Amniotic stem cell (primary cell): ENCODE results near the gene RAB12.
"Not testable (repeated sequence)": the region's sequence is repeated elsewhere in the genome, so short reads cannot be mapped to it uniquely, and the experiment has no call there.

Experiments
- DNase-seq: peaks from one replicate; lab custom pipeline; 2025; lab: John Stamatoyannopoulos, UW

Gene RAB12

DNA sequence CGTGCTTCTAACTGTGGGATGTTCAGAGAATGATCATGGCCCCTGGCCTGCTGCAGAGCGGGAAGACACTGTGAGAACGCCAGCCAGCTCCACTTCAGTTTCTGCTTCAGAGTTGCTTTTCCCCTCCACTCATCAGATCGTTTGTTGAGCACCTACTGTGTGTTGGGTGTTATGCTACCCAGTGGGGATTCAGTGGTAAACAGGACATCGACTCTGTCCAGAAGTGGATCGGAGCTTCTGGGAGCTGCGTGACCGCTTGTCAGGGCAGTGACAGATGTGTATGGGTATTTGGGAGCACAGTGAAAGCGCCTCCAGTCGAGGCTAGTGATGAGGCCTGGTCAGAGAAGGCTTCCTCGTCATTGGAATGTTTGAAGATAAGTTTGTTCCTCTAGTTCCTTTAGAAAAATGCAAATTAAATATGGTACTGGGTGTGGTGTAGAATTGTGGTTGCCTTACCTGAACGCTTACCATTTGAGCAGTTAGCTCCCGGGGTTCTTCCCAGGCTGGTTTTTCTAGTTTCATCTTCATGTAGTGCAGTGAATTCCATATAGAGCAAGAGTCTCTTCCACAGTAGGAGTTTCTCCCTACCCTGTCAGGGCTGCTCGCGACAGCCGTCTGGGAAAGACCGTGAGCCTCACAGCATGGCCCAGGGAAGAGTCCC, 2.8 kb downstream of the RAB12 start:
- DNase-seq: no peak

DNA sequence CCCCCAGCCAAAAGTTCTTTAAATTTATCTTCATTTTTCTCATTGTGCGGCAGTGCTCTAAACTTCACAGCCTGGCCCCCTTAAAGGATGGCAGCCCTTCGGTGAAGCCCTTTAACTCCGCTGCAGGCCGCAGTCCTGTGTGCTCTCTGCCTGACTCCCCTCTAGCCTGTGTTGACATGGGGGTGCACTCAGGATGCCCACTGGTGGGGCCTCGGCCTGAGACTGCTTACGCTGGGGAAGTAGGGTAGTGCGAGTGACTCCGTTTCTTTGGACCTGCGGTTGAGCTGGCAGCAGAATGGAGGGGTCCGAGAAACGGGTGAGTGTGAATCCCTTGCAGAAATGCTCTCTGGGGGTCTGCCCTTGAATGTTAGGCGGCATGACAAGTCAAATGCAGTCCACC, 5.6 kb downstream of the RAB12 start:
- DNase-seq: no peak

DNA sequence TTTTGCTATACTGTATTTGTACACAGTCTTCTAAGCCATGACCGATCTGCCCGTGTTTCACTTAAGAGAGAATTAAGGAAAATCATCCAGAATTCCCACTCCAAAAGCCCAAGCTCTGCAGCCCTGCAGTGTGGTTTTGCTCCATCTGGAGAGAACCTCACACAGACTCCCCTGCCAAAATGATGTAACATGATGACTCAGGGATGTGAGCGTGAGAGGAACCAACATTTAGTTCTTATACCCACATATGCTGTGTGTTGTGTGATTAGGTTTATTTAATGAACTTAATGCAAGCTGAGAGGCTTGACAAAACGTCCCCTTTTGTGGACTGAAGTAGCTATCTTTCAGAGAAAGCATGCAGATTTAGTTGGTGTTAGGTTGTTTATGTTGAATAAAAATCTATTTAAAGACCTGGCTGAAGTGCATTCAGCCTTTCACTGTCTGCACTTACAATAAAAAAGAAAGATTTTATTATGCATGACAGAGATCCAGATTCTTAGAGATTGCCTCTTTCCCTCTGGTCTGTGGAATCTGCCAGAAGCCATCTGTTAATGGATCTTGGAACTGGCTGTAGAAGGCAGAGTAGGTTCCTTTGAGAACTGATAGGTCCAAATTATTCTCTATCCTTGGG, 6.3 kb downstream of the RAB12 start:
- DNase-seq: peak; percentile 69

GRCh38 chr18:8616028-8616401, 6.8 kb downstream of the RAB12 start:
- DNase-seq: no peak

- no peak for DNase-seq
Observed at GRCh38 chr18:8617907-8618306, 8.7 kb downstream of the RAB12 start.

DNA sequence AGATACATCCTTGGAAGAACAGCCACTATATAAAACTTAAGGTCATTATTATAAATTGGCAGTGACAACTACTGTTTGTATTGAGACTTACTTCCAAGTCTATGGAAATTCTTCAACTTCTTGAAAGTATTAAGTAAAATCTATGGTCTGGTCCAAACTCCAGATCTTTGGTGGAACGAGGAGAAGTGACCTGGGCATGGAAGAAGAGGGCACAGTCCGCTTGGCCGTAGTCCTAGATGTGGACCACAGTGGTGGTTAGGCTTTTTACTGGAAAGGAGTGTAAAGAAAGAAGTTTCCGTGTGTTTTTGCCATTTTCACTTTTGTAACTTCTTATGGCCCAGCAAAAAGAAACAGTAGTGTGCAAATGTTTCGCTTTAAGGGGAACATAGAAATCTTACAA, 9.8 kb downstream of the RAB12 start:
- DNase-seq: no peak

- no peak for DNase-seq
Observed at GRCh38 chr18:8619835-8620577, 10.8 kb downstream of the RAB12 start.

DNA sequence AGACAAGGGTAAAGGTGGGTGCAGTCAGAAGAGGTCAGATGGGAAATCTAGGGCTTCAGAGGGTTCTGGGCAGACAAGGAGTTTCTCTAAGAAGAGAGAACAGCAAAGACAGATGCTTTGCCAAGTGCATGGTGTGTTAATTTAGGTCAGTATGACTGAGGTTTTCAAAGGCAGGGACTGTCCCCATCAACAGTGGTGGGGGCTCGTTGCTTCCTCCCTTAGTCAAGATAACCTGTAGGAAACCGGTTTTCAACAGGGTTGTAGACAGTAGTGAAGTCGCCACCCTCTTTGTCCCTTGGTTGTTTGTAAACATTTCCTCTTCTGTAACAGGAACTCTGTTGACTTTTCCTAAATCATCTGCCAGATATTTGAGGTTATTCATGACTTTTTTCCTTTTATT, 11.6 kb downstream of the RAB12 start:
- DNase-seq: no peak

DNA sequence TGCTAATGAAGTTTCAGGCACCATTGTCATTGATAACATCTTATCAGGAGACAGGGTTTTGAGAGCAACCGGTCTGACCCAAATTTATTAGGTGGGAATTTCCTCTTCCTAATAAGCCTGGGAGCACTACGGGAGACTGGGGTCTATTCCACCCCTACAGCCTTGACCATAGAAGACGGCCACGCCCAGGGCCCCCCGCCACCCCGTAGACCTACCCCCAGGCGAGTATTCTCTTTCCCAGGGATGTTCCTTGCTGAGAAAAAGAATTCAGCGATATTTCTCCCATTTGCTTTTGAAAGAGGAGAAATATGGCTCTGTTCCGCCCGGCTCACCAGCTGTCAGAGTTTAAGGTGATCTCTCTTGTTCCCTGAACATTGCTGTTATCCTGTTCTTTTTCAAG, 13.4 kb downstream of the RAB12 start:
- DNase-seq: not testable (repeated sequence)

- no peak for DNase-seq
Observed at GRCh38 chr18:8623549-8624106, 14.4 kb downstream of the RAB12 start.

DNA sequence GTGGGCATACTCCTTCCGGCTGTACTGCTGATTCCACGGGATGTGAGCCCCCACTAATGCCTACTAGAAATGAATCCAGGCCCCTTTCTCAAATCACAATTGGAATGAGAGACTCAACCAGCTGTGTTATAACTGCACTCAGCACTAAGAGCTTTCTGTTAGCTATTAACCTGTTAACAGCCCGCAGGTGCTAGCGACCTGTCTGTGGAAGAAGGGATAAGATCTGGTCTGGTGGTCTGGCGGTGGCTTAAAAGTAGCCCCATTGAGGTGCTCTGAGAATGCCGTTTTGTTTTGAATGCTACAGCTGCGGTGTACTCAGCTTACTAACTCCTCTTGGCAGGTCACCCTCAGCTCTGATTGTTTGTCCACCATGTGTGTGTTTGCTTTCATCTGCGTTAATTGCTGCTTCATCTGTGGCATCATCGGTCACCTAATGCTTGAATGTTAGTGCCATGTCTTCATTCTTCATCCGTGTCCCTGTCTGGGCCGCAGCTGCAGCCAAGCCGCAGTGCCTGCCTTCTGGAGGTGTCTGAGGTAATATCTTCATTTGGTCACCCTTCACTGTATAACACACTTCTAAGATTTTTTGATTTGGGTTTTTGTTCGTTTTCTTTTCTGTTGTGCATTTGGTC, 16.3 kb downstream of the RAB12 start:
- no peak for DNase-seq

- DNase-seq: no peak
Observed at GRCh38 chr18:8626414-8627106, 17.3 kb downstream of the RAB12 start.

GRCh38 chr18:8627107-8627472, 17.9 kb downstream of the RAB12 start:
- no peak for DNase-seq

DNA sequence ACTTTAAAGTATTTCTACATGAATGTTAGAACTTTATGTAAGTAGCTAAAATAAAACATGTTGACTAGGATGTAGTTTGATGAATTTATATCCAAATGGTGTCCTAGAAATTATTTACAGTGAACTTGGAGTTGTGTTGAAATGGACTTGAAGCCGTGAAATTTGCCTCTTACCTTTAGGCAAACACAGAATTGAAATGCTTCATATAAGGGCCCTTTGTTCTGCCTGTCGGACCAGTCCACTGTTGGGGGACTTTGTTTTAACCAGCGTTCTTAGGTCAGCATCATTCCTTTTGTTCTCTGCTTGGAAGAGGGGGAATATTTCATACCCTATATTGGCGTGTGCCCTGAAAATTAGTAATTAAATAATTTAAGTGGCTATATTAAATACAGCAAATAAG, 18.3 kb downstream of the RAB12 start:
- no peak for DNase-seq

DNA sequence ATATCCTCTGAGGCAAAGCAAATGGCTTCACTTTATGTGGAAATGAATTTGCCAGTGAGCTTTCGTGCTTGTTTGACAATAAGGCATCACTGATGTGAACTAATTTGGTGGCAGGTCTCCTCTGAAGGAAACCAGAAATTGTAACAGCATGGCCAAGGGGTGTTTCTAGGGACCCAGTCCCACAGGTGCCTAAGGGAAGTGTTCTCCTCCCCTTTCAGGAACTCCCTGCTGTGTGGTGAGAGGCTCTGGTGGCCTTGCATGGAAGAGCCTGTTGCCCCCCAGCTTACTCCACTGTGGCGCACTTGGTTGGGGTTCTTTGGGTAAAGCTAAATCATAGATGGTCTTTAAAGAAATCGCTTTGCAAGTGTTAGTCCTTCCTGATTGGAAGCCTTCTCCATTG, 20.4 kb downstream of the RAB12 start:
- DNase-seq: no peak

GRCh38 chr18:8630546-8630945, 21.3 kb downstream of the RAB12 start:
- DNase-seq: no peak

DNA sequence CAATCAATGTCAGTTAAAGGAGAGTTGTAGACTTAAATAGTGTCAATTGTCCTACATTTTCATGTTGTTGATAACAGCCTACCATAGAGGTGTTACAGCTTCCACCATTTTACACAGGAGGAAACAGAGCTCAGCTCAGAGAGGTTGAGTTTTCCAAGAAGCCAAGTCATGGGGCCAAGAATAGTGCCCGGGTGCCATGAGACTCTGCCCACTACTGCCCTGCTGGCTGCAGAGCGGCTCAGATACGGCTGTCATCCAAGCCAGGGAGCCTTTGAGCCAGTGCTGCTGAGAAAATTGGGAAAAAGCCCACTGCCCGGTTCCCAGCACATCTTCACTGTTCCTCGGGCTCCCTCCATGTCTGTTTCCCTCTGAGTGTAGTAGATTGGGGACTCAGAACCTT, 22.0 kb downstream of the RAB12 start:
- DNase-seq: no peak

GRCh38 chr18:8632386-8632785, 23.1 kb downstream of the RAB12 start:
- no peak for DNase-seq

- DNase-seq: no peak
Observed at GRCh38 chr18:8634508-8634907, 25.3 kb downstream of the RAB12 start.

GRCh38 chr18:8635087-8635486, 25.9 kb downstream of the RAB12 start:
- DNase-seq: no peak

DNA sequence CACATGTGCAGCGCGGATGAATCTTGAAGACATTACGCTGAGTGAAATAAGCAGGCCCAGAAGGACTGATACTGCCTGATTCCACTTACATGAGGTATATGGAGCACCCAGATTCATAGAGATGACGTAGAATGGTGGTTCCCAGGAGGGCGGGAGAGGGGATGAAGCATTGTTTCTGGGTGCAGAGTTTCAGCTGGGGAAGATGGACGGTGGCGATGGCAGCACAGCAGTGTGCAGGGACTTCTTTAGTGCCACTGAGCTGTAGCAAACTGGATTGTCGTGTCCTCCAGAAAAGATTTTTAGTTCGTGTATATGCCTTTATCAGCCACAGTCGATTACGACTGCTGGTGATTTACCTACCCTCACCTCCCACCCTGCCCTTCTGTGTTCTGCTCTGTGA, 30.5 kb downstream of the RAB12 start:
- DNase-seq: no peak

DNA sequence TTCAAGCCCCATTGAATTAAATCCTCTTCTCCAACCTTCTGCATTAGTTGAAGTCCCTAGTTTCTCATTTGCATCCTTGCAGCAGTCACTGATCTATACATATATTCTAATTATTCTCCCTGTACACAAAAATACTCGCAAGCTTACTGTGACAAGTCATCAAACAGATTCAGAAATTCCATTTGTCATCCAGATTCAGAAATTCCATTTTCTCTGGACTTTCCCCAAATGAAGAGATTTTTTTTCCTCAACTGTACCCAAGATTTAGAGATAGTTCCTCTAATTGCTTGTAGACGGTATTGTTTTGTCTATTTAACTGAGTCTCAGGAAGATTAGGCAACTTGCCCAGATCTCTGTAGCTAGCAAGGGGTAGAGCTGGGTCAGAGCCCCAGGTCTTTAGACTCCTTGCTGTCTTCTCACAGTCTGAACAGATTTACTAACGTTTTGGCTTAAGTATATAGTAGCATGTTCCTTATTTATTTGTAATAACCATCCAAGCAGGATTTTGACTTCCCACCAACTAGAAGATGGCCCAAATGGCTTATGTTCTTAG, 34.2 kb downstream of the RAB12 start:
- DNase-seq: no peak
